Metanephros (tissue), 1 donor: ENCODE results near the gene PRDM9. TPM values are rescaled to one million over a fixed set of nuclear protein-coding genes. Genes with fewer than 3 reads are reported as not detected.

Experiments used
- total RNA-seq: library from RNA; depleted of rRNA; stranded (reverse); fragments of >200 nt; gene quantifications from one replicate; pipeline ENCODE4 v1.2.3, GENCODE V29; 2014

PRDM9 gene
- not detected for total RNA-seq

GRCh38 chr5:23507278-23507685 is at the start of gene PRDM9:
Gene PRDM9, plus strand, starts transcription at chr5:23507609. Its CDS starts 1,425 bp downstream, at chr5:23509034.

